T-cell (primary cell): ENCODE data around the gene ST8SIA5. TPM values are rescaled to one million over a fixed set of nuclear protein-coding genes. Genes with fewer than 3 reads are reported as not detected.
A peak's percentile ranks its signal among the peaks of the same experiment; 100 is the strongest.
"Not testable (repeated sequence)": the region's sequence is repeated elsewhere in the genome, so short reads cannot be mapped to it uniquely, and the experiment has no call there.

ENCODE experiments used
- ATAC-seq, 4 experiments: fragments of 200-7000 bp in 3 of 4; fragments of 150-1000 bp in 1 of 4; cut with Tn5 transposase; replicated peaks in 1 of 4; 1 replicate in 3 of 4; 2 replicates in 1 of 4; pipeline ENCODE4 v1.10.0; 2021; ENCODE audit warnings: moderate library complexity in 3 of 4, mild to moderate bottlenecking in 2 of 4, moderate number of reproducible peaks in 1 of 4
- CTCF ChIA-PET, 2 donors: fragments of 300-600 bp; sonication (Branson Sonifier 250); formaldehyde crosslinking; loops; one replicate each; lab custom pipeline; 2022; ENCODE audit warnings: antibody characterized with exemption in 2 of 2; lab: Charles Lee
- POLR2A ChIA-PET, 2 donors: fragments of 300-600 bp; sonication (Branson Sonifier 250); formaldehyde crosslinking; loops; one replicate each; lab custom pipeline; 2022; ENCODE audit warnings: antibody characterized with exemption in 2 of 2; lab: Charles Lee
- DNase-seq, 35 experiments: peaks; one replicate each; pipeline versions ENCODE4 v3.0.0 to v3.0.0-alpha.2; 2013 to 2023
- H3K27ac ChIP-seq: one replicate; pipeline ENCODE4 v1.5.1; 2013; ENCODE audit warnings: low read length
- H3K27me3 ChIP-seq, 2 experiments: replicated peaks in 1 of 2; 1 replicate in 1 of 2; 2 replicates in 1 of 2; pipeline versions ENCODE4 v1.6.1 to v1.7.0; 2013; ENCODE audit warnings: low read length in 1 of 2, mixed read lengths in 1 of 2; ENCODE audit not compliant: control insufficient read depth in 2 of 2, insufficient read depth in 2 of 2; ENCODE audit errors: extremely low read depth in 1 of 2
- H3K36me3 ChIP-seq, 2 donors: 1 replicate in 1 of 2; 2 replicates in 1 of 2; pipeline versions ENCODE4 v1.6.1 to v1.7.0; 2013; ENCODE audit warnings: low read length in 1 of 2; ENCODE audit not compliant: control insufficient read depth in 2 of 2, insufficient read depth in 1 of 2; ENCODE audit errors: extremely low read depth in 1 of 2
- H3K4me1 ChIP-seq, 2 experiments: 1 replicate in 1 of 2; 2 replicates in 1 of 2; pipeline versions ENCODE4 v1.6.1 to v1.7.0; 2013; ENCODE audit warnings: low read length in 2 of 2, mixed read lengths in 1 of 2; ENCODE audit not compliant: insufficient read depth in 2 of 2, control insufficient read depth in 1 of 2; ENCODE audit errors: extremely low read depth in 1 of 2
- H3K4me3 ChIP-seq, 2 donors: 1 replicate in 1 of 2; 2 replicates in 1 of 2; pipeline versions ENCODE4 v1.5.1 to v1.7.0; 2013; ENCODE audit warnings: mild to moderate bottlenecking in 2 of 2, low read length in 1 of 2, moderate library complexity in 1 of 2; ENCODE audit not compliant: control insufficient read depth in 1 of 2; ENCODE audit errors: extremely low read depth in 1 of 2
- H3K9me3 ChIP-seq: 2 replicates; pipeline ENCODE4 v1.7.0; 2013
- H3K27ac Mint-ChIP-seq, 2 donors: one replicate each; pipeline ENCODE4 v1.8.0; 2020 to 2021; ENCODE audit warnings: mild to moderate bottlenecking in 2 of 2, mixed read lengths in 2 of 2
- H3K27me3 Mint-ChIP-seq, 2 donors: one replicate each; pipeline ENCODE4 v1.8.0; 2021 to 2022; ENCODE audit warnings: mixed read lengths in 2 of 2
- H3K36me3 Mint-ChIP-seq: one replicate; pipeline ENCODE4 v1.8.0; 2021; ENCODE audit warnings: mixed read lengths
- H3K4me1 Mint-ChIP-seq, 3 donors: one replicate each; pipeline ENCODE4 v1.8.0; 2020 to 2022; ENCODE audit warnings: mixed read lengths in 3 of 3, mild to moderate bottlenecking in 1 of 3
- H3K4me3 Mint-ChIP-seq, 3 donors: one replicate each; pipeline ENCODE4 v1.8.0; 2020 to 2022; ENCODE audit warnings: mild to moderate bottlenecking in 3 of 3, mixed read lengths in 3 of 3, moderate library complexity in 3 of 3
- H3K9me3 Mint-ChIP-seq, 3 donors: one replicate each; pipeline ENCODE4 v1.8.0; 2020 to 2022; ENCODE audit warnings: mixed read lengths in 3 of 3
- WGBS: methylation state at CpG from one replicate; pipeline ENCODE4 v1.1.5; 2013; ENCODE audit warnings: missing lambda C conversion rate; ENCODE audit not compliant: insufficient coverage; 5-methylcytosine and 5-hydroxymethylcytosine counted together
- total RNA-seq, 35 experiments: library from RNA in 6 of 35; stranded (reverse) in 6 of 35; fragments of 120-200 nt in 1 of 35; gene quantifications; one replicate each; pipeline versions ENCODE4 v1.2.1 to v1.2.4 and lab custom pipeline; 2013 to 2026

ST8SIA5 gene
- total RNA-seq (under 1 TPM in 2 of 5 donors, not detected in 3; 0.09 to 0.28 TPM), total RNA-seq (lab: John Stamatoyannopoulos, UW) (0 to 0.25 (median 0) reads per million in 29 experiments)
- total RNA-seq (2013) = 0.11 TPM

GRCh38 chr18:46756559-46757201 lies at the start of gene ST8SIA5:
TSS of gene ST8SIA5 (minus strand) at chr18:46757053. CDS start at chr18:46756508, 545 bp downstream.
- Histone ChIP-seq H3K27me3 (peaks cover 19 to 46% of the 10 kb centered on the region in 2 experiments), H3K4me1 (peaks cover 0 to 10% of the 10 kb centered on the region in 2 experiments), H3K36me3 (no peaks in the 10 kb centered on the region), H3K9me3 (no peaks in the 10 kb centered on the region), H3K4me3 (peak within 1 kb of the TSS in 1 of 2 donors; percentile 33), H3K27ac (no peak within 1 kb of the TSS)
- DNase-seq = no peak
- 5% methylated on average over 59 of the region's 74 CpGs for WGBS
- Mint-ChIP-seq H3K4me3 (peak within 1 kb of the TSS in 1 of 3 donors; percentile 46), H3K36me3 (no peaks in the 10 kb centered on the region), H3K4me1 (peaks cover 6 to 26% (median 18%) of the 10 kb centered on the region in 3 donors), H3K9me3 (no peaks in the 10 kb centered on the region), H3K27me3 (peaks cover 64 to 73% of the 10 kb centered on the region in 2 donors), H3K27ac (no peak within 1 kb of the TSS)
- POLR2A ChIA-PET = no interaction called here
- ATAC-seq = no peak
- CTCF ChIA-PET = no interaction called here

- no CpG with 5 or more reads among the region's 6 CpGs for WGBS
Observed at GRCh38 chr18:46795945-46796344, 39.1 kb upstream of the ST8SIA5 start.

GRCh38 chr18:46794607-46795006 lies 37.8 kb upstream of the ST8SIA5 start:
- Mint-ChIP-seq H3K9me3 (peaks cover 0 to 8% (median 0%) of the 10 kb centered on the region in 3 donors), H3K4me1 (no peaks in the 10 kb centered on the region), H3K36me3 (no peaks in the 10 kb centered on the region), H3K4me3 (no peak overlapping the region), H3K27ac (no peak overlapping the region), H3K27me3 (no peaks in the 10 kb centered on the region)
- POLR2A ChIA-PET = no interaction called here
- no peak for DNase-seq
- Histone ChIP-seq H3K4me1 (no peaks in the 10 kb centered on the region), H3K27me3 (no peaks in the 10 kb centered on the region), H3K36me3 (no peaks in the 10 kb centered on the region), H3K9me3 (no peaks in the 10 kb centered on the region), H3K27ac (no peak overlapping the region), H3K4me3 (no peak overlapping the region)
- CTCF ChIA-PET = no interaction called here
- WGBS = 100% methylated on average over 1 of the region's 1 CpG
- ATAC-seq = no peak

More at GRCh38 chr18:46795945-46796344, 39.1 kb upstream of the ST8SIA5 start:
- POLR2A ChIA-PET = interaction anchor here in 1 of 2 donors (0.6 kb wide), 1 partner anchor 292 kb away, joined by 3 read pairs; no protein-coding TSS in a partner anchor
- H3K4me3 Mint-ChIP-seq, H3K27me3 ChIP-seq, CTCF ChIA-PET, H3K27ac ChIP-seq, H3K9me3 ChIP-seq, DNase-seq, ATAC-seq, H3K36me3 Mint-ChIP-seq, H3K4me1 ChIP-seq, H3K36me3 ChIP-seq, H3K27ac Mint-ChIP-seq, H3K4me3 ChIP-seq, H3K27me3 Mint-ChIP-seq, H3K9me3 Mint-ChIP-seq, H3K4me1 Mint-ChIP-seq: not testable (repeated sequence)

GRCh38 chr18:46793565-46793964 lies 36.7 kb upstream of the ST8SIA5 start:
- WGBS = 100% methylated on average over 1 of the region's 3 CpGs

GRCh38 chr18:46789088-46789487 lies 32.2 kb upstream of the ST8SIA5 start:
- no peaks in the 10 kb centered on the region for H3K9me3 ChIP-seq
- no peaks in the 10 kb centered on the region for H3K36me3 ChIP-seq
- CTCF ChIA-PET = no interaction called here
- Mint-ChIP-seq H3K4me1 (no peaks in the 10 kb centered on the region), H3K9me3 (peaks cover 0 to 21% (median 5%) of the 10 kb centered on the region in 3 donors), H3K36me3 (no peaks in the 10 kb centered on the region), H3K27ac (no peak overlapping the region), H3K4me3 (no peak overlapping the region), H3K27me3 (peaks cover 0 to 2% of the 10 kb centered on the region in 2 donors)
- no peaks in the 10 kb centered on the region for H3K4me1 ChIP-seq
- H3K27me3 ChIP-seq = peaks cover 0 to 5% of the 10 kb centered on the region in 2 experiments
- DNase-seq (no peak), ATAC-seq (no peak)
- 80% methylated on average over 1 of the region's 4 CpGs for WGBS
- POLR2A ChIA-PET = no interaction called here
- no peak overlapping the region for H3K27ac ChIP-seq
- H3K4me3 ChIP-seq = no peak overlapping the region

More at GRCh38 chr18:46793565-46793964, 36.7 kb upstream of the ST8SIA5 start:
- DNase-seq (no peak), ATAC-seq (no peak)
- Histone ChIP-seq H3K4me1 (no peaks in the 10 kb centered on the region), H3K9me3 (no peaks in the 10 kb centered on the region), H3K36me3 (no peaks in the 10 kb centered on the region), H3K27me3 (no peaks in the 10 kb centered on the region), H3K4me3 (no peak overlapping the region), H3K27ac (no peak overlapping the region)
- Mint-ChIP-seq H3K36me3 (no peaks in the 10 kb centered on the region), H3K27ac (no peak overlapping the region), H3K4me1 (no peaks in the 10 kb centered on the region), H3K9me3 (peaks cover 0 to 8% (median 0%) of the 10 kb centered on the region in 3 donors), H3K27me3 (no peaks in the 10 kb centered on the region), H3K4me3 (no peak overlapping the region)
- ChIA-PET POLR2A (no interaction called here), CTCF (no interaction called here)

- no peaks in the 10 kb centered on the region for H3K36me3 ChIP-seq
- ATAC-seq = no peak
- H3K4me3 ChIP-seq = no peak overlapping the region
- peaks cover 0 to 21% (median 8%) of the 10 kb centered on the region in 3 donors for H3K9me3 Mint-ChIP-seq
- ChIA-PET POLR2A (no interaction called here), CTCF (interaction anchor here in 1 of 2 donors (0.6 kb wide), 1 partner anchor 57 kb away, joined by 3 read pairs; no protein-coding TSS in a partner anchor)
- no peak for DNase-seq
- peaks cover 0 to 2% of the 10 kb centered on the region in 2 donors for H3K27me3 Mint-ChIP-seq
- H3K4me1 ChIP-seq = no peaks in the 10 kb centered on the region
- no peak overlapping the region for H3K4me3 Mint-ChIP-seq
- H3K4me1 Mint-ChIP-seq = no peaks in the 10 kb centered on the region
- no CpG with 5 or more reads among the region's 3 CpGs for WGBS
- no peak overlapping the region for H3K27ac Mint-ChIP-seq
- H3K27me3 ChIP-seq = peaks cover 0 to 5% of the 10 kb centered on the region in 2 experiments
- no peaks in the 10 kb centered on the region for H3K9me3 ChIP-seq
- no peaks in the 10 kb centered on the region for H3K36me3 Mint-ChIP-seq
- no peak overlapping the region for H3K27ac ChIP-seq
Observed at GRCh38 chr18:46787674-46788073, 30.8 kb upstream of the ST8SIA5 start.
